SK-N-SH (cell line): ENCODE data around the gene NAV2. TPM values are rescaled to one million over a fixed set of nuclear protein-coding genes. Genes with fewer than 3 reads are reported as not detected.

Source experiments
- CTCF ChIA-PET: fragments of 300-600, 350-600 bp; formaldehyde crosslinking; extraction: SDS; loops from one replicate; lab custom pipeline; 2021; lab: Yijun Ruan, JAX
- POLR2A ChIA-PET: fragments of 350-600 bp; sonication (Branson Sonifier 250); formaldehyde crosslinking; extraction: SDS; loops from one replicate; lab custom pipeline; 2020; ENCODE audit warnings: antibody characterized with exemption, inconsistent platforms; lab: Yijun Ruan, JAX
- DNase-seq: peaks from one replicate; pipeline ENCODE4 v3.0.0; 2012
- H2AFZ ChIP-seq: fragments of 200-600 bp; sonication (generic); 2 replicates; pipeline ENCODE4 v1.8.1; 2016; ENCODE audit warnings: antibody characterized with exemption, mild to moderate bottlenecking, low read depth
- H3F3A ChIP-seq: fragments of 200-600 bp; sonication (generic); replicated peaks from 2 replicates; pipeline ENCODE3; 2016; ENCODE audit warnings: antibody characterized with exemption, mild to moderate bottlenecking; ENCODE audit not compliant: insufficient read depth
- H3K27ac ChIP-seq, 2 experiments: fragments of 200-500 bp in 1 of 2; fragments of 200-600 bp in 1 of 2; sonication (Bioruptor generic) in 1 of 2; sonication (generic), shearing (Covaris generic) in 1 of 2; 2 replicates each; pipeline versions ENCODE4 v1.5.1 to v1.6.1; 2014 to 2016; ENCODE audit warnings: low read depth in 2 of 2, inconsistent platforms in 1 of 2, low read length in 1 of 2, mild to moderate bottlenecking in 1 of 2, mixed read lengths in 1 of 2
- H3K27me3 ChIP-seq: fragments of 200-600 bp; sonication (generic), shearing (Covaris generic); 2 replicates; pipeline ENCODE4 v1.6.1; 2016; ENCODE audit warnings: mixed run types; ENCODE audit not compliant: insufficient read depth
- H3K36me3 ChIP-seq, 2 experiments: fragments of 200-500 bp in 1 of 2; fragments of 200-600 bp in 1 of 2; sonication (Bioruptor generic) in 1 of 2; sonication (generic) in 1 of 2; replicated peaks in 1 of 2; 2 replicates each; pipeline versions ENCODE3 to v1.5.1; 2014 to 2016; ENCODE audit warnings: low read length in 1 of 2, mild to moderate bottlenecking in 1 of 2; ENCODE audit not compliant: insufficient read depth in 2 of 2, control insufficient read depth in 1 of 2
- H3K4me1 ChIP-seq, 2 experiments: fragments of 200-500 bp in 1 of 2; fragments of 200-600 bp in 1 of 2; sonication (Bioruptor generic) in 1 of 2; sonication (generic), shearing (Covaris generic) in 1 of 2; 2 replicates each; pipeline versions ENCODE4 v1.5.1 to v1.6.1; 2014 to 2016; ENCODE audit warnings: low read depth in 1 of 2, low read length in 1 of 2, mixed run types in 1 of 2; ENCODE audit not compliant: insufficient read depth in 2 of 2, control insufficient read depth in 1 of 2
- H3K4me2 ChIP-seq: fragments of 200-600 bp; sonication (generic), shearing (Covaris generic); 2 replicates; pipeline ENCODE4 v1.6.1; 2017; ENCODE audit warnings: mixed run types
- H3K4me3 ChIP-seq, 2 experiments: fragments of 200-500 bp in 1 of 2; fragments of 200-600 bp in 1 of 2; sonication (Bioruptor generic) in 1 of 2; sonication (generic), shearing (Covaris generic) in 1 of 2; 2 replicates each; pipeline versions ENCODE4 v1.5.1 to v1.8.1; 2014 to 2016; ENCODE audit warnings: low read depth in 2 of 2, inconsistent platforms in 1 of 2, low read length in 1 of 2, mild to moderate bottlenecking in 1 of 2, mixed read lengths in 1 of 2, moderate library complexity in 1 of 2
- H3K79me2 ChIP-seq: fragments of 200-600 bp; sonication (generic); 2 replicates; pipeline ENCODE4 v1.8.1; 2017; ENCODE audit warnings: mild to moderate bottlenecking; ENCODE audit not compliant: insufficient read depth
- H3K9ac ChIP-seq: fragments of 200-600 bp; sonication (generic); 2 replicates; pipeline ENCODE4 v1.6.1; 2017; ENCODE audit warnings: mixed run types
- H3K9me2 ChIP-seq: fragments of 200-600 bp; sonication (generic); 2 replicates; pipeline ENCODE4 v1.6.1; 2017; ENCODE audit warnings: mixed run types
- H3K9me3 ChIP-seq: fragments of 200-600 bp; sonication (generic); 2 replicates; pipeline ENCODE4 v1.6.1; 2017; ENCODE audit warnings: mixed run types, mild to moderate bottlenecking, moderate library complexity
- H4K20me1 ChIP-seq: fragments of 200-600 bp; sonication (generic); 2 replicates; pipeline ENCODE4 v1.6.1; 2017; ENCODE audit warnings: mild to moderate bottlenecking, mixed run types; ENCODE audit not compliant: insufficient read depth
- CHD2 ChIP-seq: fragments of 150-350 bp; IDR thresholded peaks from 2 replicates; pipeline ENCODE4 v1.6.1; 2018; ENCODE audit warnings: low read length; ENCODE audit not compliant: partially characterized antibody
- ELF1 ChIP-seq: IDR thresholded peaks from 2 replicates; pipeline ENCODE4 v1.4.0; 2012
- JUND ChIP-seq: IDR thresholded peaks from 2 replicates; pipeline ENCODE4 v1.4.0; 2012
- MEF2A ChIP-seq: IDR thresholded peaks from 2 replicates; pipeline ENCODE4 v1.4.0; 2012; ENCODE audit warnings: low read depth, borderline replicate concordance
- MXI1 ChIP-seq: IDR thresholded peaks from 2 replicates; pipeline ENCODE4 v1.6.1; 2012; ENCODE audit warnings: mild to moderate bottlenecking, low read depth, low read length, improper control_type of control experiment
- NFIC ChIP-seq: IDR thresholded peaks from 2 replicates; pipeline ENCODE4 v1.4.0; 2012; ENCODE audit warnings: borderline replicate concordance
- NRF1 ChIP-seq: IDR thresholded peaks from 2 replicates; pipeline ENCODE4 v1.6.1; 2012; ENCODE audit warnings: low read depth, mild to moderate bottlenecking, low read length
- POLR2AphosphoS5 ChIP-seq: IDR thresholded peaks from 2 replicates; pipeline ENCODE4 v1.6.1; 2012; ENCODE audit warnings: low read depth, low read length
- RAD21 ChIP-seq: IDR thresholded peaks from 2 replicates; pipeline ENCODE4 v1.6.1; 2012; ENCODE audit warnings: mild to moderate bottlenecking, low read length
- TAF1 ChIP-seq: IDR thresholded peaks from 2 replicates; pipeline ENCODE4 v1.6.1; 2012; ENCODE audit warnings: low read depth, mild to moderate bottlenecking, low read length, moderate library complexity, borderline replicate concordance
- YY1 ChIP-seq: IDR thresholded peaks from 2 replicates; pipeline ENCODE4 v1.4.0; 2012; ENCODE audit warnings: low read depth, mild to moderate bottlenecking
- WGBS: methylation state at CpG from one replicate; pipeline ENCODE4 v1.1.6; 2017; ENCODE audit warnings: low lambda C conversion rate; 5-methylcytosine and 5-hydroxymethylcytosine counted together
- polyA plus RNA-seq, 3 experiments: library from polyadenylated mRNA; depleted of rRNA; stranded (reverse); fragments of >200 nt; gene quantifications; 2 replicates each; pipeline ENCODE4 v1.2.3, GENCODE V29; 2012
- TF ChIP-seq, protein P1 (sequence below): IDR thresholded peaks from 2 replicates; pipeline ENCODE4; 2012
- TF ChIP-seq, protein P2 (sequence below): IDR thresholded peaks from 2 replicates; pipeline ENCODE4 v1.4.0; 2012; ENCODE audit warnings: low read depth, borderline replicate concordance
- TF ChIP-seq, protein P3 (sequence below): fragments of 200-600 bp; sonication (generic); IDR thresholded peaks from 2 replicates; pipeline ENCODE4 v1.6.1; 2017; ENCODE audit warnings: antibody characterized with exemption, mild to moderate bottlenecking, moderate library complexity
- TF ChIP-seq, protein P4 (sequence below): IDR thresholded peaks from 2 replicates; pipeline ENCODE4 v1.4.0; 2012; ENCODE audit warnings: low read depth
- TF ChIP-seq, protein P5 (sequence below): IDR thresholded peaks from 2 replicates; pipeline ENCODE4 v1.4.0; 2012; ENCODE audit warnings: low read depth, borderline replicate concordance

NAV2 gene
- polyA plus RNA-seq, 1 of the 3 experiments (the other 2 are of a cell fraction) = 26.2 TPM

DNA sequence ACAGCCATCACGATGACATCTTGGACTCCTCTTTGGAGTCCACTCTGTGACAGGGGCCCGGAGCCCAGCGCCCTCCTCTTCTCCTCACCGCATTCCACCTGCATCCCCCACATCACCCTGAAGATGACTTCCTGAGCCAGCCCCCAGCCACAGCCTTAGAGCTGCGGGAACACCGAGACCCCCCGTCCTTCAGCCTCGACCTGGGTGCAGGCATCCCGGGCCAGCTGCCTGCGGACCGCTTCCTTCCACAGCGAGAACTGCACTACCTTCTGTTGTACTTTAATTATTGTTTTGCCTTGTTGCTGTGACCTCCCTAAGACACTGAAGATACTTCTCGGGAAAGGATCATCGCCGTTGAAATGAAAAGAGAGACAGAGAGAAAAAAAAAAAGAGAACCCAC is 405.6 kb downstream of the NAV2 start:
- Histone ChIP-seq H3K79me2 (peaks cover 22% of the 10 kb centered on the region), H2AFZ (no peak overlapping the region), H3K4me1 (peaks cover 2 to 4% of the 10 kb centered on the region in 2 experiments; a peak in 3 of 4 replicates), H3K9me3 (no peaks in the 10 kb centered on the region), H3K4me3 (no peak overlapping the region), H3K9me2 (no peaks in the 10 kb centered on the region), H3K4me2 (no peak overlapping the region), H3K9ac (no peak overlapping the region), H3K27ac (no peak overlapping the region), H4K20me1 (no peaks in the 10 kb centered on the region), H3K36me3 (peaks cover 74 to 76% of the 10 kb centered on the region in 2 experiments), H3F3A (peaks cover 19% of the 10 kb centered on the region), H3K27me3 (no peaks in the 10 kb centered on the region)
- ChIA-PET CTCF (interaction anchor here (0.8 to 3.4 kb wide), 4 partner anchors 10 to 236 kb away, joined by 3 to 35 read pairs (median 6); no protein-coding TSS in a partner anchor), POLR2A (no interaction called here)
- WGBS = 95% methylated on average over 15 of the region's 15 CpGs
- no peak for DNase-seq
- TF ChIP-seq NFIC = no peak
- no peak for TF ChIP-seq MXI1
- no peak for TF ChIP-seq CHD2
- no peak for TF ChIP-seq RAD21
- TF ChIP-seq, protein P1, sequence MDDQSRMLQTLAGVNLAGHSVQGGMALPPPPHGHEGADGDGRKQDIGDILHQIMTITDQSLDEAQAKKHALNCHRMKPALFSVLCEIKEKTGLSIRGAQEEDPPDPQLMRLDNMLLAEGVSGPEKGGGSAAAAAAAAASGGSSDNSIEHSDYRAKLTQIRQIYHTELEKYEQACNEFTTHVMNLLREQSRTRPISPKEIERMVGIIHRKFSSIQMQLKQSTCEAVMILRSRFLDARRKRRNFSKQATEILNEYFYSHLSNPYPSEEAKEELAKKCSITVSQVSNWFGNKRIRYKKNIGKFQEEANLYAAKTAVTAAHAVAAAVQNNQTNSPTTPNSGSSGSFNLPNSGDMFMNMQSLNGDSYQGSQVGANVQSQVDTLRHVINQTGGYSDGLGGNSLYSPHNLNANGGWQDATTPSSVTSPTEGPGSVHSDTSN = no peak

DNA sequence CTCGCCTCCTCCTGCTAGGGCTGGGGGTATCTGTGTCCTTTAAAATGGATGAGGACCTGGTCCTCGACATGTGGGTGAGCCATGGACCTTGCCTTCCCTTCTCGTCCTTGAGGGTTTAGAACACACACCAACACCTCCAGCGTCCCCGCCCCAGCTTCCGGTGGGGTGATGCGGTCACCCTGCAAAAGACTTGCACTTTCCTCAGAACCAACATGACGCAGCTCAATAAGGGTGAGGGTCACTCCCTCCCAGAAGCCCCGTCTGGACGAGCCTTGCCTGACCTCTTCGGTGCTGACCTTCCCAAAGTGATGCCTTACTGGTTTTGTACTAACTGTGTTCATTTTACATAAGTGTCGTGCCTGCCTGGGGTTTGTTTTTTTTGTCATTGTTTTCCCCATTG is 406.7 kb downstream of the NAV2 start:
- Histone ChIP-seq H3K4me2 (no peak overlapping the region), H3K36me3 (peaks cover 63 to 66% of the 10 kb centered on the region in 2 experiments), H3K27me3 (no peaks in the 10 kb centered on the region), H3K9ac (no peak overlapping the region), H4K20me1 (no peaks in the 10 kb centered on the region), H2AFZ (no peak overlapping the region), H3K9me3 (no peaks in the 10 kb centered on the region), H3K4me3 (no peak overlapping the region), H3K27ac (no peak overlapping the region; a peak in 1 of 4 replicates), H3F3A (peaks cover 23% of the 10 kb centered on the region), H3K79me2 (peaks cover 10% of the 10 kb centered on the region), H3K4me1 (peaks cover 0 to 2% of the 10 kb centered on the region in 2 experiments; a peak in 1 of 4 replicates), H3K9me2 (no peaks in the 10 kb centered on the region)
- ChIA-PET CTCF (no interaction called here), POLR2A (no interaction called here)
- WGBS = 95% methylated on average over 11 of the region's 12 CpGs
- TF ChIP-seq, protein P2, sequence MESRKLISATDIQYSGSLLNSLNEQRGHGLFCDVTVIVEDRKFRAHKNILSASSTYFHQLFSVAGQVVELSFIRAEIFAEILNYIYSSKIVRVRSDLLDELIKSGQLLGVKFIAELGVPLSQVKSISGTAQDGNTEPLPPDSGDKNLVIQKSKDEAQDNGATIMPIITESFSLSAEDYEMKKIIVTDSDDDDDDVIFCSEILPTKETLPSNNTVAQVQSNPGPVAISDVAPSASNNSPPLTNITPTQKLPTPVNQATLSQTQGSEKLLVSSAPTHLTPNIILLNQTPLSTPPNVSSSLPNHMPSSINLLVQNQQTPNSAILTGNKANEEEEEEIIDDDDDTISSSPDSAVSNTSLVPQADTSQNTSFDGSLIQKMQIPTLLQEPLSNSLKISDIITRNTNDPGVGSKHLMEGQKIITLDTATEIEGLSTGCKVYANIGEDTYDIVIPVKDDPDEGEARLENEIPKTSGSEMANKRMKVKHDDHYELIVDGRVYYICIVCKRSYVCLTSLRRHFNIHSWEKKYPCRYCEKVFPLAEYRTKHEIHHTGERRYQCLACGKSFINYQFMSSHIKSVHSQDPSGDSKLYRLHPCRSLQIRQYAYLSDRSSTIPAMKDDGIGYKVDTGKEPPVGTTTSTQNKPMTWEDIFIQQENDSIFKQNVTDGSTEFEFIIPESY = no peak
- TF ChIP-seq MXI1 (no peak), NFIC (no peak), YY1 (no peak), POLR2AphosphoS5 (no peak), CHD2 (no peak), MEF2A (no peak), TAF1 (no peak), NRF1 (no peak), JUND (no peak), ELF1 (no peak)
- TF ChIP-seq, protein P3, sequence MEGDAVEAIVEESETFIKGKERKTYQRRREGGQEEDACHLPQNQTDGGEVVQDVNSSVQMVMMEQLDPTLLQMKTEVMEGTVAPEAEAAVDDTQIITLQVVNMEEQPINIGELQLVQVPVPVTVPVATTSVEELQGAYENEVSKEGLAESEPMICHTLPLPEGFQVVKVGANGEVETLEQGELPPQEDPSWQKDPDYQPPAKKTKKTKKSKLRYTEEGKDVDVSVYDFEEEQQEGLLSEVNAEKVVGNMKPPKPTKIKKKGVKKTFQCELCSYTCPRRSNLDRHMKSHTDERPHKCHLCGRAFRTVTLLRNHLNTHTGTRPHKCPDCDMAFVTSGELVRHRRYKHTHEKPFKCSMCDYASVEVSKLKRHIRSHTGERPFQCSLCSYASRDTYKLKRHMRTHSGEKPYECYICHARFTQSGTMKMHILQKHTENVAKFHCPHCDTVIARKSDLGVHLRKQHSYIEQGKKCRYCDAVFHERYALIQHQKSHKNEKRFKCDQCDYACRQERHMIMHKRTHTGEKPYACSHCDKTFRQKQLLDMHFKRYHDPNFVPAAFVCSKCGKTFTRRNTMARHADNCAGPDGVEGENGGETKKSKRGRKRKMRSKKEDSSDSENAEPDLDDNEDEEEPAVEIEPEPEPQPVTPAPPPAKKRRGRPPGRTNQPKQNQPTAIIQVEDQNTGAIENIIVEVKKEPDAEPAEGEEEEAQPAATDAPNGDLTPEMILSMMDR = no peak
- TF ChIP-seq, protein P4, sequence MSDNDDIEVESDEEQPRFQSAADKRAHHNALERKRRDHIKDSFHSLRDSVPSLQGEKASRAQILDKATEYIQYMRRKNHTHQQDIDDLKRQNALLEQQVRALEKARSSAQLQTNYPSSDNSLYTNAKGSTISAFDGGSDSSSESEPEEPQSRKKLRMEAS = no peak
- TF ChIP-seq, protein P5, sequence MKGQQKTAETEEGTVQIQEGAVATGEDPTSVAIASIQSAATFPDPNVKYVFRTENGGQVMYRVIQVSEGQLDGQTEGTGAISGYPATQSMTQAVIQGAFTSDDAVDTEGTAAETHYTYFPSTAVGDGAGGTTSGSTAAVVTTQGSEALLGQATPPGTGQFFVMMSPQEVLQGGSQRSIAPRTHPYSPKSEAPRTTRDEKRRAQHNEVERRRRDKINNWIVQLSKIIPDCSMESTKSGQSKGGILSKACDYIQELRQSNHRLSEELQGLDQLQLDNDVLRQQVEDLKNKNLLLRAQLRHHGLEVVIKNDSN = no peak
- DNase-seq = no peak
